Measurements from ENCODE around the gene MYO1E.

The MYO1E gene

GRCh38 chr15:59229453-59229852 is 143.2 kb downstream of the MYO1E start:
- no peak overlapping the region for H3K4me3 ChIP-seq (ENCODE audit: low read length)
- TF ChIP-seq ZNF274 (IDR thresholded peaks at IDR 0.05; ENCODE audit: low read depth, low read length): no peak

GRCh38 chr15:59229015-59229414 is 143.7 kb downstream of the MYO1E start:
- H3K4me3 ChIP-seq (ENCODE audit: low read length): no peak overlapping the region
- TF ChIP-seq ZNF274 (IDR thresholded peaks at IDR 0.05; ENCODE audit: low read depth, low read length): no peak

GRCh38 chr15:59227021-59227420 is 145.7 kb downstream of the MYO1E start:
- TF ChIP-seq ZNF274 (IDR thresholded peaks at IDR 0.05; ENCODE audit: low read depth, low read length): no peak
- no peak overlapping the region for H3K4me3 ChIP-seq (ENCODE audit: low read length)

- no peak overlapping the region for H3K4me3 ChIP-seq (ENCODE audit: low read length)
- TF ChIP-seq ZNF274 (IDR thresholded peaks at IDR 0.05; ENCODE audit: low read depth, low read length): no peak
Measured at GRCh38 chr15:59224474-59224873, 148.2 kb downstream of the MYO1E start.

GRCh38 chr15:59223736-59224135 is 148.9 kb downstream of the MYO1E start:
- TF ChIP-seq ZNF274 (IDR thresholded peaks at IDR 0.05; ENCODE audit: low read depth, low read length): no peak
- no peak overlapping the region for H3K4me3 ChIP-seq (ENCODE audit: low read length)

GRCh38 chr15:59222906-59223550 is 149.6 kb downstream of the MYO1E start:
- TF ChIP-seq ZNF274 (IDR thresholded peaks at IDR 0.05; ENCODE audit: low read depth, low read length): no peak
- H3K4me3 ChIP-seq (ENCODE audit: low read length): no peak overlapping the region

GRCh38 chr15:59221511-59222505 is 150.9 kb downstream of the MYO1E start:
- TF ChIP-seq ZNF274 (IDR thresholded peaks at IDR 0.05; ENCODE audit: low read depth, low read length): no peak
- no peak overlapping the region for H3K4me3 ChIP-seq (ENCODE audit: low read length)

- H3K4me3 ChIP-seq (ENCODE audit: low read length): no peak overlapping the region
- TF ChIP-seq ZNF274 (IDR thresholded peaks at IDR 0.05; ENCODE audit: low read depth, low read length): no peak
Measured at GRCh38 chr15:59218710-59219109, 154.0 kb downstream of the MYO1E start.

GRCh38 chr15:59217876-59218498 is 154.7 kb downstream of the MYO1E start:
- no peak overlapping the region for H3K4me3 ChIP-seq (ENCODE audit: low read length)
- TF ChIP-seq ZNF274 (IDR thresholded peaks at IDR 0.05; ENCODE audit: low read depth, low read length): no peak

GRCh38 chr15:59216911-59217310 is 155.8 kb downstream of the MYO1E start:
- no peak overlapping the region for H3K4me3 ChIP-seq (ENCODE audit: low read length)
- TF ChIP-seq ZNF274 (IDR thresholded peaks at IDR 0.05; ENCODE audit: low read depth, low read length): no peak

GRCh38 chr15:59210186-59210585 is 162.5 kb downstream of the MYO1E start:
- TF ChIP-seq ZNF274 (IDR thresholded peaks at IDR 0.05; ENCODE audit: low read depth, low read length): no peak
- no peak overlapping the region for H3K4me3 ChIP-seq (ENCODE audit: low read length)

- TF ChIP-seq ZNF274 (IDR thresholded peaks at IDR 0.05; ENCODE audit: low read depth, low read length): no peak
- H3K4me3 ChIP-seq (ENCODE audit: low read length): no peak overlapping the region
Measured at GRCh38 chr15:59208613-59209249, 163.9 kb downstream of the MYO1E start.

GRCh38 chr15:59206623-59207183 is 166.0 kb downstream of the MYO1E start, which contains the start of gene LDHAL6B:
Gene LDHAL6B (plus strand): TSS chr15:59206843. CDS start chr15:59206941, 98 bp downstream.
- H3K4me3 ChIP-seq (ENCODE audit: low read length): no peak within 1 kb of the TSS
- TF ChIP-seq ZNF274 (IDR thresholded peaks at IDR 0.05; ENCODE audit: low read depth, low read length): no peak

Measured in GM08714 (cell line).